BLaER1 treated with 17β-estradiol and CSF1 and Interleukin-3, amounts not matched to agents 10 nM and 100 nM (cell line): ENCODE data around the gene NLRP5.

Experiments used
- H3K27ac ChIP-seq, 11 experiments: shearing (Covaris generic); formaldehyde crosslinking; 2 replicates each; pipeline ENCODE4 v1.8.1; 2022
- H3K27me3 ChIP-seq, 11 experiments: shearing (Covaris generic); formaldehyde crosslinking; 2 replicates each; pipeline ENCODE4 v1.8.1; 2022
- H3K36me3 ChIP-seq, 11 experiments: shearing (Covaris generic); formaldehyde crosslinking; 2 replicates each; pipeline ENCODE4 v1.8.1; 2022
- H3K4me1 ChIP-seq, 10 experiments: shearing (Covaris generic); formaldehyde crosslinking; 2 replicates each; pipeline ENCODE4 v1.8.1; 2022
- H3K4me2 ChIP-seq, 11 experiments: shearing (Covaris generic); formaldehyde crosslinking; 2 replicates each; pipeline ENCODE4 v1.8.1; 2022
- H3K4me3 ChIP-seq, 10 experiments: shearing (Covaris generic); formaldehyde crosslinking; 2 replicates each; pipeline ENCODE4 v1.8.1; 2022
- H3K9ac ChIP-seq, 11 experiments: shearing (Covaris generic); formaldehyde crosslinking; 2 replicates each; pipeline ENCODE4 v1.8.1; 2022
- H3K9me3 ChIP-seq, 11 experiments: shearing (Covaris generic); formaldehyde crosslinking; replicated peaks in 1 of 11; 2 replicates each; pipeline ENCODE4 v1.8.1; 2022
- H4K20me1 ChIP-seq, 11 experiments: shearing (Covaris generic); formaldehyde crosslinking; 2 replicates each; pipeline ENCODE4 v1.8.1; 2022
- Cebpa-rat ChIP-seq, 11 experiments: shearing (Covaris generic); IDR thresholded peaks; 2 replicates each; pipeline ENCODE4 v1.8.1; 2022

Gene NLRP5

DNA sequence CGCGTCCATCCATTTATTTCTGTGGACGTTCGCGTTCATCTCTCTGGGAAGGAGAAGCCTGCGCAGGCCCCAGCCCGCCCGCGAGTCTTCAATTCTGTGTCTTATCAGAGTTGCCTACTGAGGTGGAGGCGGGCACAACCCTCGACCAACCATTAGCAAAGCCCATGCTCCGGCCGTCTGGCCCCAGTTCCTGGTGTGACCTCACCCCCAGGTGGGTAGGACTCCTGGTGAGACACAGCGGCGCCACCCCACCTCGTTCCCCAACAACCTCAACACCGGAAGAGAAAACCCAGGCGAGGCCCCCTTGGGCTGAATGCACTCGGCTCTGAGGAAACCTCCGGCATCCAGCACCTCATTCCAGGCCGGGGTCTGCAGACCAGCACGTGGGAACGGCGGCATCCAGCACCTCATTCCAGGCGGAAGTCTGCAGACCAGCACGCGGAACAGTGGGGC lies 119.8 kb downstream of the NLRP5 start:
- Histone ChIP-seq H3K9ac (peak overlapping the region in 10 of 11 experiments; percentile 2 to 79 (median 49); a peak in 15 of 22 replicates), H3K4me2 (peak overlapping the region; percentile 82 to 100 (median 98)), H3K9me3 (no peaks in the 10 kb centered on the region), H3K4me3 (peak overlapping the region in 3 of 10 experiments; percentile 3 to 34 (median 16); a peak in 3 of 20 replicates), H4K20me1 (peaks cover 76 to 98% (median 96%) of the 10 kb centered on the region in 11 experiments), H3K27me3 (no peaks in the 10 kb centered on the region), H3K36me3 (peaks cover 15 to 42% (median 26%) of the 10 kb centered on the region in 11 experiments), H3K27ac (peak overlapping the region in 8 of 11 experiments; percentile 60 to 81 (median 72); a peak in 13 of 22 replicates), H3K4me1 (peaks cover 72 to 95% (median 91%) of the 10 kb centered on the region in 10 experiments)
- TF ChIP-seq Cebpa-rat (IDR thresholded peaks at IDR 0.05), result no peak

DNA sequence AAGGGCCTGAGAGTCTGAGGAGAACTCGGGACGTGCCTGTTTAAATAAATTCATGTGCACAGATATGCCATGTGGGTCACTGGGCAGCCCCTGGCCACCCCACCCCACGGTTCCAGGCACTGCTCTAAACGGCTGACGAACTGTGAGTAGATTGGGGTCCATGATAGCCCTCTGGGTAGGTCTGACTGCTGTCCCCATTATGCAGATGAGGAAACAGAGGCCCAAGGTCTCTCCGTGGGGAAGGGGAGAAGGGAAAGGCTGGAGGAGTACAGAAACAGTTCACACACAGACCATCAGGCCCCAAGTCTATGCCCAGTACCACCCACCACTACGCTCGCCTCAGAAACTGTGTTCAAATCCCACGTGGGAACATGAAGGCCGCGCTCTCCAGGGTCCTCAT lies 120.4 kb downstream of the NLRP5 start:
- peaks cover 74 to 98% (median 95%) of the 10 kb centered on the region in 11 experiments for H4K20me1 ChIP-seq
- peak overlapping the region in 9 of 11 experiments; percentile 2 to 79 (median 57); a peak in 11 of 22 replicates for H3K9ac ChIP-seq
- H3K36me3 ChIP-seq, result peaks cover 10 to 37% (median 20%) of the 10 kb centered on the region in 11 experiments
- H3K4me3 ChIP-seq, result peak overlapping the region in 3 of 10 experiments; percentile 3 to 34 (median 16); a peak in 4 of 20 replicates
- H3K4me1 ChIP-seq, result peaks cover 77 to 96% (median 93%) of the 10 kb centered on the region in 10 experiments
- no peaks in the 10 kb centered on the region for H3K27me3 ChIP-seq
- H3K27ac ChIP-seq, result peak overlapping the region in 7 of 11 experiments; percentile 15 to 82 (median 74); a peak in 10 of 22 replicates
- no peaks in the 10 kb centered on the region for H3K9me3 ChIP-seq
- no peak for TF ChIP-seq Cebpa-rat (IDR thresholded peaks at IDR 0.05)
- peak overlapping the region; percentile 82 to 100 (median 98) for H3K4me2 ChIP-seq

DNA sequence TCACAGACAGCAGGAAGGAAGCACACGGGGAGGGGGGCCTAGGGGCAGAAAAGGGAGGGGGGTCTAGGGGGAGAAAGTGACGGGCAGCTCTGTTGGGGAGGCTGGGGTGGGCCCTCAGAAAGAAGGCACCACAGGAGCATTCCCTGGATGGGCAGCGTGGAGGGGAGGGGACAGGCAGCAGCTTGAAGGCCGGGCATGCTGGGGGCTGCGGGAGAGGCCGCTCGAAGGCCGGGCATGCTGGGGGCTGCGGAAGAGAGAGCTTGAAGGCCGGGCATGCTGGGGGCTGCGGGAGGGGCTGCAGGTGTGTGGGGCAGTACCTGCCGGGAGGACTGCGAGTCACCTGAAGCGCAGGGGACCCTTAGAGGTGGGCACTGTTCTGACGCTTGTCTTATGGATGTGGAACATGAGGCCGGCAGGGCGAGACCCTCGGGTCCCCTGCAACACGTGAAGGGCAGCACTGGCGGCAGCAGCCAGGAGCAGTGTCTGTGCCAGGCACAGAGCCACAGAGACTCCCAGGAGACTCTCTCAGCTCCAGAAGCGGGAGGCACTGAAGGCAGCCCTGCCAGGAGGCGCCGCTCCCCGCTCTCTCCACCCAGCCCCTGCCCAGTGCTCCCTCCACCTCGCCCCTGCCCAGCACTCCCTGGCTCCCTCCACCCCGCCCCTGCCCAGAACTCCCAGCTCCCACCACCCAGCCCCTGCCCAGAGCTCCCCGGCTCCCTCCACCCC lies 121.2 kb downstream of the NLRP5 start:
- Histone ChIP-seq H3K27me3 (no peaks in the 10 kb centered on the region), H3K4me2 (peak overlapping the region; percentile 92 to 100 (median 98)), H3K9ac (peak overlapping the region in 10 of 11 experiments; percentile 55 to 81 (median 72); a peak in 16 of 22 replicates), H3K9me3 (no peaks in the 10 kb centered on the region), H3K4me3 (peak overlapping the region in 4 of 10 experiments; percentile 51 to 61 (median 56); a peak in 6 of 20 replicates), H4K20me1 (peaks cover 72 to 98% (median 94%) of the 10 kb centered on the region in 11 experiments), H3K4me1 (peaks cover 83 to 96% (median 93%) of the 10 kb centered on the region in 10 experiments), H3K36me3 (peaks cover 2 to 29% (median 12%) of the 10 kb centered on the region in 11 experiments; a peak in 19 of 22 replicates), H3K27ac (peak overlapping the region in 8 of 11 experiments; percentile 23 to 82 (median 75); a peak in 12 of 22 replicates)
- no peak for TF ChIP-seq Cebpa-rat (IDR thresholded peaks at IDR 0.05)

- Histone ChIP-seq H3K9ac (peak overlapping the region; percentile 24 to 81 (median 71); a peak in 20 of 22 replicates), H3K4me2 (peak overlapping the region; percentile 92 to 100 (median 98)), H3K9me3 (no peaks in the 10 kb centered on the region), H3K27me3 (no peaks in the 10 kb centered on the region), H4K20me1 (peaks cover 71 to 98% (median 94%) of the 10 kb centered on the region in 11 experiments), H3K4me3 (peak overlapping the region; percentile 1 to 64 (median 54); a peak in 17 of 20 replicates), H3K36me3 (peaks cover 0 to 21% (median 8%) of the 10 kb centered on the region in 11 experiments; a peak in 14 of 22 replicates), H3K4me1 (peaks cover 85 to 96% (median 93%) of the 10 kb centered on the region in 10 experiments), H3K27ac (peak overlapping the region in 8 of 11 experiments; percentile 69 to 82 (median 76); a peak in 16 of 22 replicates)
- TF ChIP-seq Cebpa-rat (IDR thresholded peaks at IDR 0.05), result no peak
Measured at GRCh38 chr19:56108447-56109195, 122.0 kb downstream of the NLRP5 start.

DNA sequence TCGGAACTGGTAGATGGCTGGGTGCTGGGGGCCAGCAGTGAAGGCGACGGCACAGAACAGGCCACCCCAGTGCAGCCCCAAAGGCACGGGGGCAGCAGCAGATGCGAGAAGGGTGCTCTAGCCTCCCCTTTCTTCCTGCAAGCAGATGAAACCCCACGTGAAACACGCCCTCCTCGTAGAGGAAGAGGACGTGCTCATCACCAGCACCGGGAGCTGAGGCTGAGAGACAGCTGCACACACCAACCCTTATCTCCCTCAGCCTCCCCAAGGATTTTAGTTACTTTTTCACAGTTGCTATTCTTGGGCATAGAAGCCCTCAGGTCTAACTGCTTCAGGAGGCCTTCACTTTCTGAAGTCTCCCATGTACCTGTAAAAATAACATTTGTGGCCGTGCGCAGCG lies 122.7 kb downstream of the NLRP5 start:
- H3K4me3 ChIP-seq, result peak overlapping the region; percentile 1 to 64 (median 54); a peak in 17 of 20 replicates
- H3K36me3 ChIP-seq, result peaks cover 0 to 21% (median 8%) of the 10 kb centered on the region in 11 experiments; a peak in 14 of 22 replicates
- no peaks in the 10 kb centered on the region for H3K9me3 ChIP-seq
- no peak for TF ChIP-seq Cebpa-rat (IDR thresholded peaks at IDR 0.05)
- peaks cover 76 to 100% (median 97%) of the 10 kb centered on the region in 11 experiments for H4K20me1 ChIP-seq
- peak overlapping the region; percentile 1 to 81 (median 71); a peak in 19 of 22 replicates for H3K9ac ChIP-seq
- peak overlapping the region in 8 of 11 experiments; percentile 69 to 82 (median 76); a peak in 16 of 22 replicates for H3K27ac ChIP-seq
- H3K4me1 ChIP-seq, result peaks cover 91 to 100% (median 99%) of the 10 kb centered on the region in 10 experiments
- H3K27me3 ChIP-seq, result no peaks in the 10 kb centered on the region
- H3K4me2 ChIP-seq, result peak overlapping the region; percentile 92 to 100 (median 98)

DNA sequence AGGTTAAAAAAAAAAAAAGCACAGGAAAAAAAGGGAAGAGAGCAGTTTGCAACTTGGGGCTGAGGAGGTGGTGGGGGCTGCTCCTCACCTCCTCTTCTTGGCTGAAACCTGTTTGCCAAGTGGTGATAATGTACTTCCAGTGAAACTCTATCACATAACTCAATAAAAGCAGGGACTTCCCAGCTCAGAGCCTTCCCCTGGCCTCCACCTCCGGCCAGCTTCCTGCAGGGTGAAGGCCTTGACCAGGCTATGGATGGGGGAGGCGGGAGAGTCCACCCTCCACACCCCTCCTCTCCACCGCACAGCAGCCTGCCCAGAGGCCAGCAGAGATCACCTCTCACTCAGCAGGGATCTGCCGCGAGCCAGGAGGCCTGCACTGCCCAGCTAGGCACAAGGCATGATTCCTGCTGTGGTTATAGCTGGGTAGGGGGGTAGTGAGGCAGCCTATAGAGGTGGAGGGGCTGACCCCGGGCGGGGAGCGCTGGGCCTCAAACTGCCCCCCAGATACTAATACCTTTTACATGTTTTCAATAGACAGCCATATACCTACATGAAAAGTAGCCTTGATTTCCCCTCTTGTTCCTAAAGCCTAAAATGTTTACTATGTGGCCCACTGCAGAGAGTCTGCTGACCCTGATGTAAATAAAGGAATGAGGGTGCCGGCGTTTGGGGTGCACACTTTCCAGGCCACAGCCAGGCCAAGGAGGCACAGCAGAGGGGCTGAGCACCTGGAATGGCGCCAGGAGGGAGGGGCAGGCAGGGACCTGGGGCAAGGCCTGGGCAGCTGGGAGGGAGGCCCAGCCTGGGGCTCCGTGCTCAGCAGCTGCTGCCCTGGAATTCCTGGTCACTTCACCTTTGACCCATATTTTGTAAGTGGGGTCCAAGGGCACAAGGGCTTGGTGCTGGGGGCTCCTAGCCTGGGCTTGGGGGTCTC lies 124.2 kb downstream of the NLRP5 start:
- peaks cover 76 to 100% (median 98%) of the 10 kb centered on the region in 11 experiments for H4K20me1 ChIP-seq

More for the DNA sequence above, 124.2 kb downstream of the NLRP5 start:
- TF ChIP-seq Cebpa-rat (IDR thresholded peaks at IDR 0.05), result no peak
- no peaks in the 10 kb centered on the region for H3K9me3 ChIP-seq
- peak overlapping the region in 9 of 10 experiments; percentile 1 to 58 (median 48); a peak in 16 of 20 replicates for H3K4me3 ChIP-seq
- H3K36me3 ChIP-seq, result peaks cover 0 to 33% (median 16%) of the 10 kb centered on the region in 11 experiments; a peak in 14 of 22 replicates
- peak overlapping the region in 9 of 11 experiments; percentile 49 to 82 (median 76); a peak in 19 of 22 replicates for H3K27ac ChIP-seq
- H3K9ac ChIP-seq, result peak overlapping the region in 10 of 11 experiments; percentile 32 to 81 (median 72); a peak in 18 of 22 replicates
- H3K4me1 ChIP-seq, result peaks cover 99 to 100% (median 100%) of the 10 kb centered on the region in 10 experiments
- no peaks in the 10 kb centered on the region for H3K27me3 ChIP-seq
- H3K4me2 ChIP-seq, result peak overlapping the region; percentile 92 to 100 (median 98)
